Brain microvascular endothelial cell (primary cell): ENCODE results near the gene ACTRT2.

Experiments used
- DNase-seq: peaks from one replicate; pipeline ENCODE4 v3.0.0-alpha.2; 2020
- H3K27ac ChIP-seq: fragments of 250-450 bp; sonication (Bioruptor Pico); 2 replicates; pipeline ENCODE4 v1.5.1; 2020; ENCODE audit warnings: mild to moderate bottlenecking, moderate library complexity
- H3K27me3 ChIP-seq: fragments of 250-450 bp; sonication (Bioruptor Pico); replicated peaks from 2 replicates; pipeline ENCODE4 v1.5.1; 2020; ENCODE audit warnings: mild to moderate bottlenecking
- H3K36me3 ChIP-seq: fragments of 250-450 bp; sonication (Bioruptor Pico); replicated peaks from 2 replicates; pipeline ENCODE4 v1.5.1; 2020; ENCODE audit warnings: mild to moderate bottlenecking
- H3K4me3 ChIP-seq: 2 replicates; pipeline ENCODE4 v1.5.1; 2011; ENCODE audit warnings: low read depth, mild to moderate bottlenecking, control low read depth, low read length, moderate library complexity
- in situ Hi-C: cut with HindIII; loops from 2 replicates; pipeline ENCODE4 v1.10.0; 2017; ENCODE audit warnings: low sequenced_read_pairs, low pct_ligation_motif_present
- TF ChIP-seq, protein P1 (sequence below): IDR thresholded peaks from 2 replicates; pipeline ENCODE4 v1.5.1; 2011; ENCODE audit warnings: low read depth, mild to moderate bottlenecking, moderate library complexity, low read length, control low read depth, inconsistent platforms; ENCODE audit errors: missing control alignments

Gene ACTRT2

DNA sequence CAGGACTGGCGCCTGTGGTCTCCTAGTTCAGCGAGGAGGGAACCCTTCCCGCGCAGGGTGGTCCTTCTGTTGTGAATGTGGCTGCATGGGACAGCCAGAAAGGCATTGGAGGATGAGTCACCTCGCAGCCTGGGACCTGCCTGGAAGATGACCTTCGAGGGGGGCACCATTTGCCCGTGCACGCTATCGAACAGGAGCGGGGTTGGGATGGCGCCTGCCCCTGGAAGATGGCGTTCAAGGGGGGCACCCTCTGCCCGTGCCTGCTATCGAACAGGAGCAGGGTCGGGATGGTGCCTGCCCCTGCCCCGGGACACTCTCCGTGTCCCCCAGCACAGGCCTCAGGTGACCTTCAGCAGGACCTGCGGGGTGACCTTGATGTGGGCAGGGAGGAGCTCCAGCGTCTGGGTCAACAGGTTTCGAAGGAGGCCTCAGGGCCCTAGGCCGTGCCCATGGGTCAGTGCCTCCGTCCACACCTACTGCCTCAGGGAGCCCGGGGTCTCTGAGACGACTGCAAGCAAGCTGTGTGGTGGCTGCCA, 1.7 kb upstream of the ACTRT2 start:
- Histone ChIP-seq H3K4me3 (no peak overlapping the region), H3K27me3 (no peaks in the 10 kb centered on the region), H3K36me3 (no peaks in the 10 kb centered on the region), H3K27ac (no peak overlapping the region)
- no peak for DNase-seq
- in situ Hi-C loops = no loop called here
- TF ChIP-seq, protein P1, sequence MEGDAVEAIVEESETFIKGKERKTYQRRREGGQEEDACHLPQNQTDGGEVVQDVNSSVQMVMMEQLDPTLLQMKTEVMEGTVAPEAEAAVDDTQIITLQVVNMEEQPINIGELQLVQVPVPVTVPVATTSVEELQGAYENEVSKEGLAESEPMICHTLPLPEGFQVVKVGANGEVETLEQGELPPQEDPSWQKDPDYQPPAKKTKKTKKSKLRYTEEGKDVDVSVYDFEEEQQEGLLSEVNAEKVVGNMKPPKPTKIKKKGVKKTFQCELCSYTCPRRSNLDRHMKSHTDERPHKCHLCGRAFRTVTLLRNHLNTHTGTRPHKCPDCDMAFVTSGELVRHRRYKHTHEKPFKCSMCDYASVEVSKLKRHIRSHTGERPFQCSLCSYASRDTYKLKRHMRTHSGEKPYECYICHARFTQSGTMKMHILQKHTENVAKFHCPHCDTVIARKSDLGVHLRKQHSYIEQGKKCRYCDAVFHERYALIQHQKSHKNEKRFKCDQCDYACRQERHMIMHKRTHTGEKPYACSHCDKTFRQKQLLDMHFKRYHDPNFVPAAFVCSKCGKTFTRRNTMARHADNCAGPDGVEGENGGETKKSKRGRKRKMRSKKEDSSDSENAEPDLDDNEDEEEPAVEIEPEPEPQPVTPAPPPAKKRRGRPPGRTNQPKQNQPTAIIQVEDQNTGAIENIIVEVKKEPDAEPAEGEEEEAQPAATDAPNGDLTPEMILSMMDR = no peak

DNA sequence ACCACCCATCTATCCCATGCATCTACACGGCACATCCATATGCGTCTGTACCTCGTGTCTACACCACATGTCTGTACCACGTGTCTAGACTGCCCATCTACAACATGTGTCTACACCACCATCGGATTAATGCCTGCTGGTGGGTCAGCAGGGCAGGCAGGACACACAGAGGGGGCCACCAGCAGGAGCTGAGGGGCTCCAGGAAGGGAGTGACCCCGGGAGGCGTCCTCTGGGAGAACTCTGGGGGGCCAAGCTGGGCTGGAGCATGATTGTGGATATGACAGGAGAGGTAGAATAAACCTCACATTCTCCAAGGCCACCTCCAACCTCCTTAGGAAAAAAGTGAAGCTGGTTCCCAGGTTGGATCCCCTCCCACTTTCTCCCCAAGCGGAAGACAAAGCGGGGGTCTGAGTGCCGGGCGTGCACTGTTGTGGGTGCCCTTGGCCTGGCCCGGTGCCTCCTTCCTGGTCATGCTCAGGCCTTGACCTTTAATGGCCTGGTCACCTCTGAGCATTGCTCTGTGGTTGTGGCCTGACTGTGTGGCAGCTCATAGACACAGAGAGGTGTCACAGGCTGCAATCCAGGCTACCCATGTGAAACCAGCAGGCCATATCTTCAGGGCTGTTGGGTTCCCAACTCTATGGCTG, 881 bp upstream of the ACTRT2 start:
- Histone ChIP-seq H3K36me3 (no peaks in the 10 kb centered on the region), H3K27ac (no peak overlapping the region), H3K27me3 (no peaks in the 10 kb centered on the region), H3K4me3 (no peak overlapping the region)
- in situ Hi-C loops = no loop called here
- DNase-seq = no peak
- TF ChIP-seq, protein P1 = no peak

DNA sequence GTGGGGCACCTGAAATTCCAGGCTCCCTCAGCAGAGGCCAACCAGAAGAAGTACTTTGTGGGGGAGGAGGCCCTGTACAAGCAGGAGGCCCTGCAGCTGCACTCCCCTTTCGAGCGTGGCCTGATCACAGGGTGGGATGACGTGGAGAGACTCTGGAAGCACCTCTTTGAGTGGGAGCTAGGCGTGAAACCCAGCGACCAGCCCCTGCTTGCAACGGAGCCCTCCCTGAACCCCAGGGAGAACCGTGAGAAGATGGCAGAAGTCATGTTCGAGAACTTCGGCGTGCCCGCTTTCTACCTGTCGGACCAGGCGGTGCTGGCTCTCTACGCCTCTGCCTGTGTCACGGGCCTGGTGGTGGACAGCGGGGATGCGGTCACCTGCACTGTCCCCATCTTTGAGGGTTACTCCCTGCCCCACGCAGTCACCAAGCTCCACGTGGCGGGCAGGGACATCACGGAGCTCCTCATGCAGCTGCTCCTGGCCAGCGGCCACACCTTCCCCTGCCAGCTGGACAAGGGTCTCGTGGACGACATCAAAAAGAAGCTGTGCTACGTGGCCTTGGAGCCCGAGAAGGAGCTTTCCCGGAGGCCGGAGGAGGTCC, 634 bp downstream of the ACTRT2 start:
- in situ Hi-C loops = no loop called here

DNA sequence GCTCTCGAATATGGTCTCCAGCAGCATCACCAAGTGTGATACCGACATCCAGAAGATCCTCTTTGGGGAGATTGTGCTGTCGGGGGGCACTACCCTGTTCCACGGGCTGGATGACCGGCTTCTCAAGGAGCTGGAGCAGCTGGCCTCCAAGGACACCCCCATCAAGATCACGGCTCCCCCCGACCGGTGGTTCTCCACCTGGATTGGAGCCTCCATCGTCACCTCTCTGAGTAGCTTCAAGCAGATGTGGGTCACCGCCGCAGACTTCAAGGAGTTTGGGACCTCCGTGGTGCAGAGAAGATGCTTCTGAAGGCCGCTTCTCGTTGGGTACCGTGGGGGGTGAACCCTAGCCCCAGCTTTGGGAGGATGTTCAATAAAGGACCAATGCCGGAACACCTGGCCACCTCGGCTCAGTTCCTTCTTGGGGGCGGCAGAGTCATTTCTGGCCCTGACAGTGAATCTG, 1.3 kb downstream of the ACTRT2 start:
- no peak overlapping the region for H3K4me3 ChIP-seq
- no peak overlapping the region for H3K27ac ChIP-seq
- in situ Hi-C loops = no loop called here
- DNase-seq = no peak
- TF ChIP-seq, protein P1 = no peak
- no peaks in the 10 kb centered on the region for H3K27me3 ChIP-seq
- no peaks in the 10 kb centered on the region for H3K36me3 ChIP-seq

More for the DNA sequence above, 634 bp downstream of the ACTRT2 start:
- DNase-seq = no peak
- H3K4me3 ChIP-seq = no peak overlapping the region
- no peaks in the 10 kb centered on the region for H3K27me3 ChIP-seq
- no peak overlapping the region for H3K27ac ChIP-seq
- TF ChIP-seq, protein P1 = no peak
- H3K36me3 ChIP-seq = no peaks in the 10 kb centered on the region

DNA sequence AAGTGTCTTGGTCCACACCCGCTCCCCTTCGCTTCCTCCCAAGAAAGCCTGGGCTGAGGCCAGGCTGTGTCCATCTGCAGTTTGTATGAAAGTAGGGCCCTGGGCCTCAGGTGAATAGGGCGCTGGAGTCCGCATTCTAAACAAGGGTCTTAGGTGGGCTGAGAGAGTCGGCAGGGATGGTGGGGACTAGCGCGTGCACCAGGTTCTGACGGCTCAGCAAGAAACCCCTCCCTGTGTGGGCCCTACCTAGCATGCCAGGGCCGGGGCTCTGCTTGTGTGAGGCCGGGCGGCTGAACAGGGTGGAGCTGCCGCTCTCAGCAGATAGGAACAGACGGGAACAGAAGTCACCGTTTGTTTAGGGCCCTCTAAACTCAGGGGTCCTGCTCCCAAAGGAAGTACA, 1.7 kb downstream of the ACTRT2 start:
- in situ Hi-C loops = no loop called here
- Histone ChIP-seq H3K4me3 (no peak overlapping the region), H3K27me3 (no peaks in the 10 kb centered on the region), H3K27ac (no peak overlapping the region), H3K36me3 (no peaks in the 10 kb centered on the region)
- no peak for DNase-seq
- TF ChIP-seq, protein P1 = no peak
